GM18519 (cell line): ENCODE measurements around the gene DUXB.
A peak's percentile ranks its signal among the peaks of the same experiment; 100 is the strongest.

ENCODE experiments used
- ATAC-seq: cut with Tn5 transposase; IDR thresholded peaks from one replicate; pipeline ENCODE4 v1.9.1; 2021; ENCODE audit warnings: mild to moderate bottlenecking, moderate library complexity; ENCODE audit not compliant: unreplicated experiment, low FRiP score

The DUXB gene

GRCh38 chr16:75701361-75701760 is at the start of gene DUXB:
Gene DUXB, minus strand, starts transcription at chr16:75701461. Its CDS starts 43 bp downstream, at chr16:75701418.
- ATAC-seq, result no peak

GRCh38 chr16:75750528-75750927 is 49.3 kb upstream of the DUXB start:
- no peak for ATAC-seq

GRCh38 chr16:75746359-75746758 is 45.1 kb upstream of the DUXB start:
- no peak for ATAC-seq

GRCh38 chr16:75745823-75746222 is 44.6 kb upstream of the DUXB start:
- peak; percentile 78 for ATAC-seq

GRCh38 chr16:75745242-75745641 is 44.0 kb upstream of the DUXB start:
- peak; percentile 46 for ATAC-seq

GRCh38 chr16:75742424-75743047 is 41.3 kb upstream of the DUXB start:
- no peak for ATAC-seq

- no peak for ATAC-seq
These were observed 32.3 kb upstream of the DUXB start for GRCh38 chr16:75733305-75734211.

- ATAC-seq, result no peak
These were observed 31.6 kb upstream of the DUXB start for GRCh38 chr16:75732871-75733270.

- no peak for ATAC-seq
These were observed 26.0 kb upstream of the DUXB start for GRCh38 chr16:75727221-75727620.

GRCh38 chr16:75726390-75726789 is 25.1 kb upstream of the DUXB start, which contains the start of gene CPHXL:
Gene CPHXL, minus strand, starts transcription at chr16:75726490. Its CDS starts 48 bp downstream, at chr16:75726442.
- ATAC-seq, result no peak

GRCh38 chr16:75718452-75718851 is 17.2 kb upstream of the DUXB start:
- no peak for ATAC-seq

GRCh38 chr16:75714661-75715060 is 13.4 kb upstream of the DUXB start:
- ATAC-seq, result no peak

GRCh38 chr16:75710344-75710743 is 9.1 kb upstream of the DUXB start:
- no peak for ATAC-seq

GRCh38 chr16:75703306-75703705 is 2.0 kb upstream of the DUXB start:
- no peak for ATAC-seq

GRCh38 chr16:75702242-75702641 is 981 bp upstream of the DUXB start:
- no peak for ATAC-seq

GRCh38 chr16:75697571-75697970 is 3.7 kb downstream of the DUXB start:
- no peak for ATAC-seq

- ATAC-seq, result no peak
These were observed 5.6 kb downstream of the DUXB start for GRCh38 chr16:75695708-75696107.

- ATAC-seq, result peak; percentile 91
These were observed 13.9 kb downstream of the DUXB start for GRCh38 chr16:75687361-75687760.

- ATAC-seq, result no peak
These were observed 19.0 kb downstream of the DUXB start for GRCh38 chr16:75682308-75682707.

- no peak for ATAC-seq
These were observed 21.9 kb downstream of the DUXB start for GRCh38 chr16:75679366-75679765.

- no peak for ATAC-seq
These were observed 24.4 kb downstream of the DUXB start, which contains the start of gene CPHXL2 for GRCh38 chr16:75676909-75677308. Gene CPHXL2, minus strand, starts transcription at chr16:75677009. Its CDS starts 10 bp downstream, at chr16:75676999.

GRCh38 chr16:75667503-75667902 is 33.8 kb downstream of the DUXB start:
- ATAC-seq, result no peak
